ENCODE results near the gene PDGFA. TPM values are rescaled to one million over a fixed set of nuclear protein-coding genes. Genes with fewer than 3 reads are reported as not detected.
A peak's percentile ranks its signal among the peaks of the same experiment; 100 is the strongest.

PDGFA gene
- total RNA-seq, 1 donor from 2014 or later = 19.7 TPM

DNA sequence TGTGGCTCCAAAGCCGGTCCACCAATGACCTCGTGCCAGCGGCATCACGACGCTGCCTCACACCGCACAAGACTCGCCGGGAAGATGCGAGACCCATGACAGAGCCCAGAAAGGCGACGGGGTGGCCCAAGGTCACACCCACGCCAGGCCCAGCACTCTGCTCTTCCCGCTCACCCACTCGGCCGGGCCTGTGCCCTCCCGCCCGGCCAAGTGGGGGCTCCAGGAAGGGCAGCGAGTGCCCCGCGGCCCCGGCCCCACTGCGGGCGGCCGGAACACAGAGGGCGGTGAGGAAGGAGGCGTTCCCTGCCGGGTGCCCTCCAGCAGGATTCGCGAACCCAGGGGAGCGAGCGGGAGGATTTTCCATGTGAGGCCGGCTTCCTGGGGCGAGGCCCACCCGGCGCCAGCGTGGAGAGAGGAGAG is 56.3 kb downstream of the PDGFA start:
- peak; percentile 65 for DNase-seq (ENCODE audit: low spot score)

DNA sequence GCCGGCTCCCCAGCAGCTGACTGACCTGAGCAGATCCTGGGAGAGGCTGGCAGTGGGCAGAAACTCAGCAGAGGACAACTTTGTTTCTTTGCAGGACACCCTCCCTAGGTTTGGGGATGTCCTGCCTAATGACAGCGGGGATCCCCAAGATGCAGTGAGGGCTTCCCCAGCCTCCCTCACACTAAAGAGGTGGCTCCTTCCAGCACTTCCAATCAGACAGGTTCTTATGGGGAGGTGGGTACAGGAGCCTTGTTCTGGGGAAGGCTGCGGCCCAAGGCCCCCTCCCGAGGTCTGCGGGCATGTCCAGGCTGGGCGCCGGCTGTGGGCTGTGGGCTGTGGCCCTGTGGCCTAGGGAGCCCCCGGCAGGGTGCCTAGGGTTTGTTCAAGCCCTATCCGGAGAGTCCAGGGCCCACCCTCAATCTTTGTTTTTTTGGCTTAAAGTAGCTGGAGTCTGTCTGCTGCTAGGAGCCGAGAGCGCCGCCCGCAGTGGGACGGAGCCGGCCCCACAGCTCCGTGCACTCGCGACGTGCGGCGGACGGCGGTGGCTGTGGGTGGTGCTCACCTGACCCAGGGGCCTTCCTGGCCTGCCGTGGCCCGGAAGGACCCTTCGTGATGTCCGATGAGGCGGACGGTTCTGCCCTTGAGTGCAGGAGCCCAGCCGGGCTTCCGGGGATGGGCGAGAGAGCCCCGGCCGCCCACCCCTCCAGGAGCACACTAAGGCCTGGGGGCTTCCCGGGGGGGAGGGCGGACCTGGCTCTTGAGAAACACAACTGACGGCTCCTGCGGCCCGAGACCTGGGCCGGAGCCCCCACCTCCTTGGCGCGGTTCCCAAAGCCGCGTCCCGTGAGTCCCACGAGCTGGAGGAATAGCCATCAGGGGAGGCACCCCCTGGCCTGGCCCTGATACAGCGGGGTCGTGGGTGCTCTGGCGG is 57.2 kb downstream of the PDGFA start:
- DNase-seq (ENCODE audit: low spot score) = no peak

DNA sequence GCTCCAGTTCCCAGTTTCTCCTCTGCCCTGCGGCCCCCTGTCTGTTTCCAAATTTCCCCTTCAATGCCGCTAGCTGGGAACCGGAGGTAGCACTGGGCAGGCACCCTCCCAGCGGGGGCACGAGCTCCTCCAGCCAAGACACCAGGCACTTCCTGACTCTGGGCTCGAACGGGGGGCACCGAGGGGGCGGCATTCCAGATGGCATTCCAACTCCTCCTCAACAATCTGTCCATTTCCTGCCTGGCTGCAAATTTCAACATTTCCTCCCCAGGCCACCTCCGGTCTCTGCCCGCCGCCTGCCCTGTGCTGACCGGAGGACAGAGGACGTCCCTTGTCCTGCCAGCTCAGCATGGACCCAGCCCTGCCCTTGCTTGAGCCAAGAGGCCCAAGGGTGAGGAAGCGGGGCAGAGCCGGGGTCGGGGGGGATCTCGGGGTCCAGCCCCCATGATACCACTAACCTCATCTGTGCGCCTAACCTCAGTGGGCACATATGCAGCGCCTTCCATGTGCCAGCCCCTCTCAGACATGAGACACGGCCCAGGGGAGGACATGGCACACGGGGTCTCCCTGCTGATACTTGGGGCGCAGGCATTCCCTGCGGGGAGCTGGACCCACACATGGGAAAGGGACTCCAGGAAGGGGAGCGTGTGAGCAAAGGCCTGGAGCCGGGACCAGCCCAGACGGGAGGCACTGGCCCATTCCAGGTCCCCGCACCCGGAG is 58.0 kb downstream of the PDGFA start:
- no peak for DNase-seq (ENCODE audit: low spot score)

DNA sequence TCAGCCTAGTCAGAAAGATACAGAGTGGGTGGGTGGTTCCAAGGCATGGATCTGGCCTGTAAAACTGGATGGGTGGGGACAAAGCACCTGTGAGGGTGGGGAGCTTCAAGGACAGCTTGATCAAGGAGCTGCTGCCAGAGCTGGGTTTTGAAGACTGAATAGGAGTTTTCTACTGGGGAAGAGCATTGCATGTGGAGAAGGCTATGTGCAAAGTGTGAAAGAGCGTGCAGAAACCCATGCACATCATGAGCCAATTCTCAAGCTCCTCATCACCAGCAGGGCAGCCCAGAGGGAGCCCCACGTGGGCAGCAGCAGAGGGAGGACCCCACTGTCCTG is 58.6 kb downstream of the PDGFA start:
- no peak for DNase-seq (ENCODE audit: low spot score)

DNA sequence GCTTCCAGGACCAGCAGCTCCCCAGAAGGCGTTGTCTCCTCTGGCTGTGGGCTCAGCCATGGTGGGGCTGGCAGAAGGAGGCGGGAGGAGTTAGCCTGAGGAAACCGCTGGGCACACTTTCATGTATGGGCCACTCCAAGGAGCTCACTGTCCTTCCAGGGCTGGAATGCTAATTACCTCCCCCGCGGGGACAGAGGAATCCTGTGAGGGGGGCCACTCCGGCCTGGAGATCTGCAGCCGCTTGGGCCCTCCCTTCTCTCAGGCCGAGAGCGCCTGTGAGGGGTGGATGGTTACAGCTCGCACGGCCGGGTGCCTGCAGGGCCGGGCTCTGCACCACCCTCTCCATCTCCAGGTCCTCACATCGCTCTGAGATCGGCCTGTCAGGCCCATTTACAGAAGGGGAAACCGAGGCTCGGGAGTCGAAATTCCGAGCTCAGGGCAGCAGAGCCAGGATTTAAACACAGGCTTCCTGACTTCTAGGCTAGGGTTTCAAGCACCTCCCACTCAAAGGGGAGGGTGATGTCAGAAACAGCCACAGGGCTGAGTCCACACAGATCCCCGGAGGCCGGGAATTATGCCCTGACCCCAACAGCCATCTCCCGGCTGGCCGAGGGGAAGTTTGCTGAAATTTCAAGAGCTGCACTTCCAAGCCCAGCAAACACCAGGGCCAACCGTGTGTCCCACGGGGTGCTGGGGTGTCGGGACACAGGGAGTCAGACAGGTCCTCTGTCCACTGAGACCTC is 59.1 kb downstream of the PDGFA start:
- DNase-seq (ENCODE audit: low spot score) = no peak

DNA sequence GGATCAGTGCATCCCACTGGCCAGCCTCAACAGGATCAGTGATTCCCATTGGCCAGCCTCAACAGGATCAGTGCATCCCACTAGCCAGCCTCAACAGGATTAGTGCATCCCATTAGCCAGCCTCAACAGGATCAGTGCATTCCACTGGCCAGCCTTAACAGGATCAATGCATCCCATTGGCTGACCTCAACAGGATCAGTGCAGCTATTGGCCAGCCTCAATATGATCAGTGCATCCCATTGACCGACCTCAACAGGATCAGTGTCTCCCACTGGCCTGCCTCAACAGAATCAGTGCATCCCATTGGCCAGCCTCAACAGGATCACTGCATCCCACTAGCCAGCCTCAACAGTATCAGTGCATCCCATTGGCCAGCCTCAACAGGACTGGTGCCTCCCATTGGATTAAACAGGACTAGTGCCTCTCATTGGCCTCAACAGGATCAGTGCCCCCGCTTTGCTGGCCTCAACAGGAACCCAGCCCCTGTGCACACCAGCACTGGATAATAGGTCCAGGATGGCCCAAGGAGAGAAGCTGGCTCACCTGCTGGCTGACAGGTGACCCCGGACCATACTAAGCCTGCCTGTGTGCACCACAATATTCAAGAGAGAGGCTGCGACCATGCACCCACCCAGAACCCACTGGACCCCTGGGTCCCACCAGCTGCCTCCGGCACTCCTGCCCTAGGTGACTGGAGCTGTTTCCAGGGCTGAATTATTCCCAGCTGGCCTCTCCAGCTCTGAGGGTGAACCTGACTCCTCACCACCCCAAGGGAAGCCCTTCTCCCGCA is 59.9 kb downstream of the PDGFA start:
- no peak for DNase-seq (ENCODE audit: low spot score)

DNA sequence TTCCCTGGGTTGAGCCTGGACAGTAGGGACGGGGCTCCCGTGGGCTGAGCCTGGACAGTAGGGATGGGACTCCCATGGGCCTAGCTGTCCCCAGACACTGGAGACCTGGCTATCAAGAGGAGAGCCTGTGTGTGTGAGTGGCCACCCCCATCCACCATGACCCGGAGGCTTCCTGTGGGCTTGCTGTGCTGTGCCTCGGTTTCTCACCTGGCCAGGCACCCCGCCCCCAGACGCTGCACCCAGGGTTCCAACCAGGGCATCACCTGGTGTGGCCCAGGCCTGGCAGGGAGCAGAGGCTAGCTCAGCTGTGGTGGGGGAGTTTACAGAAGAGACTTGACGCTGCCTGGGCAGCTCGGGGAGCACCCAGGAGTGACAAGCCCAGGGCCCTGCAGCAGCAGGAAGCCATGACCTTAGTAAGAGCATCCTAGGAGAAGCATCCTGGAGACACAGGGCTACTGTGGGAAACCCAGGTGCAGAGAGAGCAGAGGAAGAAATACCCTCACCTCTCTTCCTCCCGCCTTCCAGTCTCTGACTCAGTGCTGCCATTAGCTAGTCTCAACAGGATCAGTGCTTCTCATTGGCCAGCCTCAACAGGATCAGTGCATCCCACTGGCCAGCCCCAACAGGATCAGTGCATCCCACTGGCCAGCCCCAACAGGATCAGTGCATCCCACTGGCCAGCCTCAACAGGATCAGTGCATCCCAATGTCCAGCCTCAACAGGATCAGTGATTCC is 61.0 kb downstream of the PDGFA start:
- DNase-seq (ENCODE audit: low spot score) = no peak

DNA sequence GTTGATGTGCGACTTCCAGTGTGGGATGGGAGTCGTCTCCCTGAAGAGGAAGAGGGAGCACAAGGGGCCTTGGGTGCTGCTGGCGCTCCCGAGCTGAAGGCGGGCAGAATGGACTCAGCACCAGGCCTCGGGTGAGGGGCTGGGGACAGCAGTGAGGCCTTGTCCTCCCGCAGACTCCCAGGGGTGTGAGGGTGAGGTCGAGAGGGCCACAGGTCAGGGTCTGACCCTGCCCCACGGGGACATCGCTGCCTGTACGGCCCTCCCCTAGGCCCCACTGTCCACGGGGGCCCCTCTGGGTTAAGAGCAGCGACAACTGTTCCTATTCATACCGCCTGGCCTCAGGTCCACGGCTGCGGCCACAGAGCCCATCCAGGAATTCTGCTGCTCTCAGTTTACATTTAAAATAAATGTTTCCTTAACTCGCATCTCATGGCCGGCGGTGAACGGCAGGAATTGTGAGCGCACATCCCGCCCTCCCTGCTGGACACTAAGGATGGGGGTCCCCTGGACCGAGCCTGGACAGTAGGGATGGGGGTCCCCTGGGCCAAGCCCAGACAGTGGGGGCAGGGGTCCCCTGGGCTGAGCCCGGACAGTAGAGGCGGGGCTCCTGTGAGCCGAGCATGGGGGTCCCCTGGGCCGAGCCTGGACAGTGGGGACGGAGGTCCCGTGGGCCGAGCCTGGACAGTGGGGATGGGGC is 61.7 kb downstream of the PDGFA start:
- DNase-seq (ENCODE audit: low spot score) = no peak

DNA sequence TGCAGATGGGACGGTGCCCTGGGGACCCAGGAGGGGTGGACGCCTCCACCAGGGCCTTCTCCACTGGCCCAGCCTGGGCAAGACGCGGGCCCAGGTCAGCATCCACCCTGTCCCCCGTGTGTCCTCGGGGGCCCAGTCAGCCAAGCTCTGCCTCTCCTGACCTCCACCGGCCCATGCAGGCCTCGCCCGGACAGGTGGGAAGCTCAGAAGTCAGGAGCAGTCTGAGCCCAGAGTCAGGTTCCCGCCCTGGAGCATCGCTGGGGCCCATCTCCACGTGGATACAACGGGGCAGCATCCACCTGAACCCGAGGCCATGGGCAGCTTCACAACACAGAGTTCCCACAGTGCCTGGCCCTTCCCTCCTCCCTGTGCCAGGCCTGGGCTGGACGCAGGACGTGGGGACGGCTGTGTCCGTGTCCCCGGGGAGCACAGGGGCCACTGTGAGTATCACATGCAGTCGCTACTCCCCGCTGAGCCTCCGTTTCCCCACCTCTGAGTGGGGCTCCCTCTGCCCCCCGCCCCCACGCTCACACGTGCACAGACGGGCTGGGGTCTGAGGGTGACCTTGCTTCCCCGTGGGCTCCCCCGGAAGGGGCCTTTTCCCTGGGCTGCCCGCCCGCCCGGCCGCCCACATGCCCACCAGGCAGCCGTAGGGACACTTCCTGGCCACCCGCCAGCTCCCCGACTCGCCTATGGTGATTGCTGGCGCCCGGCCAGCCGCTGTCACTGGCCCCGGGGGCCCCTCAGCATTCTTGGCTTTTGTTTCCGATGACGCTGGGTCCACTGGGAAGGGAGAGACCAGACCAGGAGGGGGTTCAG is 64.3 kb downstream of the PDGFA start:
- no peak for DNase-seq (ENCODE audit: low spot score)

DNA sequence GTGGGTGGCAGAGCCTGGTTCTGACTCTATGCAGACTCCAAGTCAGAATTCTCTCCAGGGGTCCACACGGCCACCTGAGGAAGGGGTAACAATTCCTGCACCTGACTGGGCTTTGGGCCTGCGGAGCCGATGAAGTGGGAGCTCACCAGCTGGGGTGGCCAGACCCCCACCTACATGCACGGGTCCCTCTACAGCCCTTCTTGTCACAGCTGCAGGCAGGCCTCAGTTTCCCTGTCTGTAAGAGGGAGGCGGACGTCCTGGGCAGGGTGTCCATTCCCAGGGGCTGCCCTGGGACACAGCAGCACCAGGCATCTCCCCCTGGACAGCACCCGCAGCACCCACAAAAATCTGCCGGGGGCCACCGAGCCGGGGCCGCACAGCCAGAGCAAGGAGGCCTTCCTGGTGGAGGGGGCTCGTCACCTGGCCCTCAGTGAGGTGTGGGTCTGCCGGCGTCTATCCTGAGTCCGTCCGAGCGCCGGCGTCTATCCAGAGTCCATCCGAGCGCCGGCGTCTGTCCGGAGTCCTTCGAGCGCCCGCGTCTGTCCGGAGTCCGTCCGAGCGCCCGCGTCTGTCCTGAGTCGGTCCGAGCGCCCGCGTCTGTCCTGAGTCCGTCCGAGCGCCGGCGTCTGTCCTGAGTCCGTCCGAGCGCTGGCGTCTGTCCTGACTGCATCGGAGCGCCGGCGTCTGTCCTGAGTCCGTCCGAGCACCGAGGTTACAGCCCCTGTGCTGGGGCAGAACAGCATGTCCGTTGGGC is 65.1 kb downstream of the PDGFA start:
- DNase-seq (ENCODE audit: low spot score) = no peak

DNA sequence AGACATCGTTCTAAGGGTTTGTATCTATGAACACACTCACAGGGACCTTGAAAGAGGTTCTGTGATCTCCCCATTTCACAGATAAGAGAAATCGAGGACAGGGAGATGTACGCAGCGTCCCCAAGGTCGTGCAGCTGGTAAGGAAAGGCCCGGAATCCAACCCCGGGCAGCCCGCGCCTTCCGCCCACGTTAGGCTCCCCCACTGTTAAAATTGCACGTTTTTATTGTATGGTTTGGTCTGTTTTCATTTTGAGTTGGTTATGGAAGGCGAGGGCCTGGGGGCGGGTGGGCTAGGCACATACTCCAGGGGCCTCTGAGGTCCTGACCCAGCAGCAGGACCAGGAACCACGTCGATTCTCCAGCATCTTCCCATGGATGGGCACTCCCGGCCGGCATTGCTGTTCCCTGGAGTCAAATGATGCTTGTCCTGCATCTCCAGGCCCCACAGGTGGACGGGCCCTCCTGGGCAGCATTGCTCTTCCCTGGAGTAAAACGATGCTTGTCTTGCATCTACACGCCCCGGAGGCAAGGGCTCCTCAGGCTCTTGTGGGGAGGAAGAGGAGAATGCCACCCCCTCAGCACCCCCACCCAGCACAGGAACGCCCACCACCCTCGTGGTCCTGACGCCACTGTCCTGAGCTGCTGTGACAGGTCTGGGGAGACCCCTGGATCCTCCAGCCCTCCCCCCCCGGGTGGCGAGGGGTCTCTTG is 65.9 kb downstream of the PDGFA start:
- no peak for DNase-seq (ENCODE audit: low spot score)

DNA sequence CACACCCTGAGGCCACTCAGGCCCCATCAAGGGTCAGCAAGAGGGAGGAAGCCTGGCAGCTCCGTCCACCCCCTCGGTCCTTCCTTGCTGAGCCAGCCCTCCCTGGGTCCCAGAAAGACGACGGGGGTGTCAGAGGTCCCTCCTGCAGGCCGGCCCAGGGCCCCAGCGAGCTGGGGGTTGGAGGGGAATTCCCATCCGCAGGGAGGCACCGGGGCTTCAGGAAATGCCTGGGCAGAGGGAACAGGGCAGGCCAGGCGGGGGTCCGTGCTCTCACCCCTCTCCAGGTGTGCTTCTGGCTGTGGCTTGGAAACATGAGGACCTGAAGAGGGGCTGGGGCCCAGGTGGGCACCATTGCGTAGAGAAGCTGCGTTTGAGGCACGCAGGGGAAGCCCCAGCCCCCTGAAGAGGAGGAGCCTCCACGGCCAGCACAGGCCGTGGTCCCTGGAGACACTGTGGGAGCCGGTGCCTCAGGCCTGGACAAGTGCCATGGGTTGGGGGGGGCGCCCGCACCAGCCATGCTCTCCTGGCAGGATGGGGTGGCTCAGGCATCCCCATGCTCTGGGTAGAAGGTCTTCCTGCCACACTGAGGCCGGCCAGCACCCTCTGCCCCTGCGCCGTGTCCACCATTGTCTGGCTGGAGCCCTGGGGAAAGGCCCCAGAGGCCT is 66.7 kb downstream of the PDGFA start:
- no peak for DNase-seq (ENCODE audit: low spot score)

DNA sequence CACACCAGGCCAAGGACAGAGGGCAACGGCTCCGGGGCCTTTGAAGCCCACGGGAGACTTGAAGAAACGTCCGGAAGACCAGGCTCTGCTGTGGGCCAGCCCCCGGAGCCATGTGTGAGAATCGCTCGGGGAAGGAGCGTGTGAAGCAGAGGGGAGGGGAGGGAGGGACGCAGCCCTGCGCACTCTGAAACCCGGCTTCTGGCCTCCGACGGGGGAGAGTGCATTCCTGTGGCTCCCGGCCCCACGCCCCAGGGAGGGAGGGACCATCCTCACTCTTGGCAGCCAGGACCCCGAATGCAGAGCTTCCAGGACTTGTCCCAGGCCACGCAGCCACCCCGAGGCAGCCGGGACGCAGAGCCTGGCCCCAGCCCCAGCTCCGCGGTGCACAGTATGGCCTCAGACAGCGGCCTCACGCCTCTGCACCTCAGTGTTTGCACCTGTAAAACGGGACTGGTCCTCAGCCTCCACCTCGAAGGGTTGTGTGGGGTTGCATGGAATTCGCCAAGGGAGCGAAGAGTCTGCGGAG is 67.4 kb downstream of the PDGFA start:
- DNase-seq (ENCODE audit: low spot score) = no peak

DNA sequence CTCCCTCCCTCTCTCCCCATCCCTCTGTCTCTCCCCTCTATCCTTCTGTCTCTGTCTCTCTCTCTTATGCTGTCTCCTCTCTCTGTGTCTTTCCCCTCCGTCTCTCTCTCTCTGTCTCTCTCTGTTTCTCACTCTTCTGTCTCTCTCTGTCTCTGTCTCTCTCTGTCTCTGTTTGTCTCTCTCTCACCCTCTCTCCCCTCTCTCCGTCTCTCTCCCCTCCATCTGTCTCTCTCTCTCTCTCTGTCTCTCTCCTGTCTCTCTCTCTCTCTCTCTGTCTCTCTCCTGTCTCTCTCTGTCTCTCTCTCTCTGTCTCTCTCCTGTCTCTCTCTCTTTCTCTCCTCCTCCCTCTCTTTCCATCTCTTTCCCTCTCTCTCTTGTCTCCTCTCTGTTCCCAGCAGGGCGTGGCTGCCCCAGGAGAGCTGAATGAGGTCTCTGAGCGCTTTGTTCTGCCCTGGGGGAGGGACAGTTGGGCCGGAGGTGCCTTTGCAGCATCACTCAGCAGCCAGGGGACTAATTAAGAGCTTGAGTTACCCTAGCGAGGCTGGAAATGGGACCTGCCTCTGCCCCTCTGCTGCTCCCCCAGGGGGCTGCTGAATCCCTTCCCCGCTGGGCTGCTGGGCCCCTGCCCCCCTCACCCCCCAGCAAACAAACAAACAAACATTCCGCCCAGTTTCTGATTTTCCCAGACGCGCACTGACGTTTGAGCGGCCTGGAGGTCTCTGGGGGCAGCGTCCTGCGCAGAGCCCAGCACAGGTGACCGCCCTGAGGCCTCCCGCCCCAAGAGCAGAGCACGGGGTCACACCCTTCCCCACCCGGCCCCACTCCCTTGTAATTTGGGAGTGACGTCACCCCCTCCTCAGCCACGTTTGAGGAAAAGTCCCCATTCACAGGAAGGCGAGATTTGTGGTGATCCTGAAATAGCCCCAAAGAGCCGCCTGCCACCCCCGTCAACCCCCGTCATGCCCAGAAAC is 68.1 kb downstream of the PDGFA start:
- DNase-seq (ENCODE audit: low spot score) = no peak

DNA sequence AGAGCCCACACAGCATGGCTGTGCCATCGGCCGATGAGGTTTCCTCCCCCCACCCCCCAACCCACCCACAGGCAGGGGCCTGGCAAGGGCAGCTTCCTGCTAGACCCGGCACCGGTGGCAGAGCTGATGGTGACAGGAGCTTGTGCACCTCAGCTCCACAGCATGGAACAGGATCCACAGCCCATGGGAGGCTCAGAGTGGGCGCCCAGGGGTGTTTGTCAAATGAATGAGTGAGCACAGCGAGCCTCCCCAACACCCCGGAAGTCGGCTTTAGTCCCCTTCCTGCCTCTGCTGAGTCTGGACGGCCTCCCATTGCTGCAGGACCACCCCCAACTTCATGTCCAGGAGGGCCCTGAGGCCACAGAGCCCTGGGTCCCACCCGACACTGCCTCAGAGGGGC is 68.9 kb downstream of the PDGFA start:
- DNase-seq (ENCODE audit: low spot score) = no peak

DNA sequence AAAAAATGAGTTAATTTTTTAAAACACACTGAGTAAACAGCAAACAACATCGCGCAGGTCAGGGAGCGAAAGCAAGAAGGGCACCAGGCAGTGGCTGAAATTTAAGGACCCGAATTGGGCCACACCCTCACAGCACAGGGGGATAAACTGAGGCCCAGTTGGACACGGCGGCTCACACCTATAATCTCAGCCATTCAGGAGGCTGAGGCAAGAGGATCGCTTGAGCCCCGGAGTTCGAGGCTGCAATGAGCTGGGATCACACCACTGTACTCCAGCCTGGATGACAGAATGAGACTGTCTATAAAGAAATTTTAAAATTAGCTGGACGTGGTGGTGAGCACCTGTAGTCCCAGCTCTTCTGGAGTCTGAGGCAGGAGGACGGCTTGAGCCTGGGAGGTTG is 69.6 kb downstream of the PDGFA start:
- DNase-seq (ENCODE audit: low spot score) = no peak

Measured in mesenteric fat pad (tissue), 1 donor.